Right atrium auricular region (tissue), 2 donors: ENCODE data around the gene ID2. TPM values are rescaled to one million over a fixed set of nuclear protein-coding genes. Genes with fewer than 3 reads are reported as not detected.
"Not testable (repeated sequence)": the region's sequence is repeated elsewhere in the genome, so short reads cannot be mapped to it uniquely, and the experiment has no call there.

Source experiments
- DNase-seq: peaks from one replicate; pipeline ENCODE4 v3.0.0-alpha.2; 2019; ENCODE audit warnings: low spot score
- H3K27ac ChIP-seq, 2 donors: fragments of 200-600 bp; sonication (generic); 1 replicate in 1 of 2; 2 replicates in 1 of 2; pipeline ENCODE4 v1.5.1; 2016 to 2019
- H3K27me3 ChIP-seq, 2 donors: fragments of 200-600 bp; sonication (generic); one replicate each; pipeline versions ENCODE4 v1.5.1 to v1.6.0; 2017 to 2019
- H3K36me3 ChIP-seq: fragments of 200-600 bp; sonication (generic); one replicate; pipeline ENCODE4 v1.5.1; 2016
- H3K4me1 ChIP-seq, 2 donors: fragments of 200-600 bp; sonication (generic); one replicate each; pipeline versions ENCODE4 v1.5.1 to v1.6.0; 2017 to 2019
- H3K4me3 ChIP-seq, 2 donors: fragments of 200-600 bp; sonication (generic); 1 replicate in 1 of 2; 2 replicates in 1 of 2; pipeline ENCODE4 v1.5.1; 2017 to 2019; ENCODE audit warnings: mild to moderate bottlenecking in 1 of 2, moderate library complexity in 1 of 2
- H3K9me3 ChIP-seq, 2 donors: fragments of 200-600 bp; sonication (generic); one replicate each; pipeline ENCODE4 v1.5.1; 2019
- CTCF ChIP-seq, 2 donors: fragments of 200-600 bp; sonication (generic); IDR thresholded peaks; one replicate each; pipeline ENCODE4 v1.5.1; 2019; ENCODE audit warnings: antibody characterized with exemption in 2 of 2
- total RNA-seq, 2 donors: library from RNA; depleted of rRNA; stranded (reverse); fragments of >200 nt; gene quantifications; one replicate each; pipeline ENCODE4 v1.1.0, GENCODE V29; 2016

ID2 gene
- total RNA-seq, 2 donors from 2014 or later: 213 to 421 TPM

- TF ChIP-seq CTCF (IDR thresholded peaks at IDR 0.05): no peak
- Histone ChIP-seq H3K36me3 (peaks cover 3% of the 10 kb centered on the region), H3K4me1 (no peaks in the 10 kb centered on the region), H3K9me3 (no peaks in the 10 kb centered on the region), H3K4me3 (no peak overlapping the region), H3K27me3 (no peaks in the 10 kb centered on the region), H3K27ac (no peak overlapping the region)
- DNase-seq: no peak
Measured at GRCh38 chr2:8722986-8723385, 41.1 kb downstream of the ID2 start.

GRCh38 chr2:8725838-8726237 is 44.0 kb downstream of the ID2 start:
- H3K36me3 ChIP-seq: peaks cover 12% of the 10 kb centered on the region
- no peaks in the 10 kb centered on the region for H3K9me3 ChIP-seq
- no peak overlapping the region for H3K4me3 ChIP-seq
- no peak for DNase-seq
- no peak overlapping the region for H3K27ac ChIP-seq
- H3K4me1 ChIP-seq: peaks cover 0 to 7% of the 10 kb centered on the region in 2 donors
- TF ChIP-seq CTCF (IDR thresholded peaks at IDR 0.05): no peak
- H3K27me3 ChIP-seq: no peaks in the 10 kb centered on the region

- no peak for TF ChIP-seq CTCF (IDR thresholded peaks at IDR 0.05)
- peaks cover 35% of the 10 kb centered on the region for H3K36me3 ChIP-seq
Measured at GRCh38 chr2:8728305-8729015, 46.6 kb downstream of the ID2 start.

GRCh38 chr2:8729101-8729500 is 47.2 kb downstream of the ID2 start:
- not testable (repeated sequence) for H3K9me3 ChIP-seq, H3K27ac ChIP-seq, H3K4me3 ChIP-seq, H3K4me1 ChIP-seq, DNase-seq, H3K27me3 ChIP-seq
- H3K36me3 ChIP-seq: peaks cover 41% of the 10 kb centered on the region

More at GRCh38 chr2:8728305-8729015, 46.6 kb downstream of the ID2 start:
- Histone ChIP-seq H3K27me3 (no peaks in the 10 kb centered on the region), H3K9me3 (no peaks in the 10 kb centered on the region), H3K4me1 (peaks cover 0 to 7% of the 10 kb centered on the region in 2 donors), H3K27ac (no peak overlapping the region), H3K4me3 (no peak overlapping the region)
- DNase-seq: no peak

GRCh38 chr2:8729939-8730338 is 48.1 kb downstream of the ID2 start:
- Histone ChIP-seq H3K4me1 (peaks cover 0 to 7% of the 10 kb centered on the region in 2 donors), H3K36me3 (peaks cover 50% of the 10 kb centered on the region), H3K4me3 (no peak overlapping the region), H3K27me3 (no peaks in the 10 kb centered on the region), H3K9me3 (no peaks in the 10 kb centered on the region), H3K27ac (peak overlapping the region in 1 of 2 donors; percentile 22)
- DNase-seq: no peak
- TF ChIP-seq CTCF (IDR thresholded peaks at IDR 0.05): no peak

- DNase-seq: no peak
- peaks cover 62% of the 10 kb centered on the region for H3K36me3 ChIP-seq
- no peaks in the 10 kb centered on the region for H3K27me3 ChIP-seq
- H3K4me3 ChIP-seq: no peak overlapping the region
- peaks cover 0 to 7% of the 10 kb centered on the region in 2 donors for H3K4me1 ChIP-seq
- no peak overlapping the region for H3K27ac ChIP-seq
- TF ChIP-seq CTCF (IDR thresholded peaks at IDR 0.05): no peak
- H3K9me3 ChIP-seq: no peaks in the 10 kb centered on the region
Measured at GRCh38 chr2:8732601-8733000, 50.7 kb downstream of the ID2 start.

Other genes with a start within 250 kb of the ID2 start
- gene KIDINS220, start 155.6 kb downstream of the ID2 start, total RNA-seq: 10 to 100 TPM; 36.1 to 49.9 TPM